SK-N-SH (cell line): Measurements from ENCODE around the gene SLC40A1.

Experiments
- EP300 ChIP-seq, 2 experiments: IDR thresholded peaks; 2 replicates each; pipeline versions ENCODE4 v1.4.0 to v1.6.1; 2012; ENCODE audit warnings: borderline replicate concordance in 1 of 2, low read depth in 1 of 2, low read length in 1 of 2
- EZH2phosphoT487 ChIP-seq: fragments of 200-600 bp; sonication (generic); IDR thresholded peaks from 2 replicates; pipeline ENCODE4 v1.6.1; 2017; ENCODE audit warnings: low read depth, mixed run types, mild to moderate bottlenecking, antibody characterized with exemption, moderate library complexity, borderline replicate concordance
- FOXJ3 ChIP-seq: sonication (generic); formaldehyde crosslinking; IDR thresholded peaks from 2 replicates; pipeline ENCODE4 v1.5.1; 2020; ENCODE audit warnings: mild to moderate bottlenecking, missing genetic modification reagents
- GABPA ChIP-seq: IDR thresholded peaks from 2 replicates; pipeline ENCODE4 v1.4.0; 2012; ENCODE audit warnings: low read depth, mild to moderate bottlenecking
- MAX ChIP-seq: IDR thresholded peaks from 2 replicates; pipeline ENCODE4 v1.4.0; 2012; ENCODE audit warnings: low read depth
- NFIC ChIP-seq: IDR thresholded peaks from 2 replicates; pipeline ENCODE4 v1.4.0; 2012; ENCODE audit warnings: borderline replicate concordance
- POLR2AphosphoS5 ChIP-seq: IDR thresholded peaks from 2 replicates; pipeline ENCODE4 v1.6.1; 2012; ENCODE audit warnings: low read depth, low read length
- SMC3 ChIP-seq: IDR thresholded peaks from 2 replicates; pipeline ENCODE4 v1.6.1; 2012; ENCODE audit warnings: low read depth, low read length, improper control_type of control experiment
- TAF1 ChIP-seq: IDR thresholded peaks from 2 replicates; pipeline ENCODE4 v1.6.1; 2012; ENCODE audit warnings: low read depth, mild to moderate bottlenecking, low read length, moderate library complexity, borderline replicate concordance
- TF ChIP-seq, protein P1 (sequence below): IDR thresholded peaks from 2 replicates; pipeline ENCODE4 v1.4.0; 2012; ENCODE audit warnings: low read depth, borderline replicate concordance
- TF ChIP-seq, protein P2 (sequence below): fragments of 200-600 bp; sonication (generic); IDR thresholded peaks from 2 replicates; pipeline ENCODE4 v1.6.1; 2017; ENCODE audit warnings: antibody characterized with exemption, mild to moderate bottlenecking, moderate library complexity
- TF ChIP-seq, protein P3 (sequence below): IDR thresholded peaks from 2 replicates; pipeline ENCODE4 v1.6.1; 2012; ENCODE audit warnings: mild to moderate bottlenecking, low read depth, low read length, moderate library complexity
- TF ChIP-seq, protein P4 (sequence below): fragments of 150-350 bp; IDR thresholded peaks from 2 replicates; pipeline ENCODE4 v1.6.1; 2017; ENCODE audit warnings: antibody characterized with exemption, low read length, low read depth, borderline replicate concordance
- TF ChIP-seq, protein P5 (sequence below): fragments of 150-350 bp; IDR thresholded peaks from 2 replicates; pipeline ENCODE4 v1.6.1; 2016; ENCODE audit warnings: mild to moderate bottlenecking, low read depth, low read length

- TF ChIP-seq TAF1: no peak
- TF ChIP-seq EZH2phosphoT487: no peak
- TF ChIP-seq, protein P1, sequence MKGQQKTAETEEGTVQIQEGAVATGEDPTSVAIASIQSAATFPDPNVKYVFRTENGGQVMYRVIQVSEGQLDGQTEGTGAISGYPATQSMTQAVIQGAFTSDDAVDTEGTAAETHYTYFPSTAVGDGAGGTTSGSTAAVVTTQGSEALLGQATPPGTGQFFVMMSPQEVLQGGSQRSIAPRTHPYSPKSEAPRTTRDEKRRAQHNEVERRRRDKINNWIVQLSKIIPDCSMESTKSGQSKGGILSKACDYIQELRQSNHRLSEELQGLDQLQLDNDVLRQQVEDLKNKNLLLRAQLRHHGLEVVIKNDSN: no peak
- TF ChIP-seq, protein P2, sequence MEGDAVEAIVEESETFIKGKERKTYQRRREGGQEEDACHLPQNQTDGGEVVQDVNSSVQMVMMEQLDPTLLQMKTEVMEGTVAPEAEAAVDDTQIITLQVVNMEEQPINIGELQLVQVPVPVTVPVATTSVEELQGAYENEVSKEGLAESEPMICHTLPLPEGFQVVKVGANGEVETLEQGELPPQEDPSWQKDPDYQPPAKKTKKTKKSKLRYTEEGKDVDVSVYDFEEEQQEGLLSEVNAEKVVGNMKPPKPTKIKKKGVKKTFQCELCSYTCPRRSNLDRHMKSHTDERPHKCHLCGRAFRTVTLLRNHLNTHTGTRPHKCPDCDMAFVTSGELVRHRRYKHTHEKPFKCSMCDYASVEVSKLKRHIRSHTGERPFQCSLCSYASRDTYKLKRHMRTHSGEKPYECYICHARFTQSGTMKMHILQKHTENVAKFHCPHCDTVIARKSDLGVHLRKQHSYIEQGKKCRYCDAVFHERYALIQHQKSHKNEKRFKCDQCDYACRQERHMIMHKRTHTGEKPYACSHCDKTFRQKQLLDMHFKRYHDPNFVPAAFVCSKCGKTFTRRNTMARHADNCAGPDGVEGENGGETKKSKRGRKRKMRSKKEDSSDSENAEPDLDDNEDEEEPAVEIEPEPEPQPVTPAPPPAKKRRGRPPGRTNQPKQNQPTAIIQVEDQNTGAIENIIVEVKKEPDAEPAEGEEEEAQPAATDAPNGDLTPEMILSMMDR: no peak
- TF ChIP-seq, protein P3, sequence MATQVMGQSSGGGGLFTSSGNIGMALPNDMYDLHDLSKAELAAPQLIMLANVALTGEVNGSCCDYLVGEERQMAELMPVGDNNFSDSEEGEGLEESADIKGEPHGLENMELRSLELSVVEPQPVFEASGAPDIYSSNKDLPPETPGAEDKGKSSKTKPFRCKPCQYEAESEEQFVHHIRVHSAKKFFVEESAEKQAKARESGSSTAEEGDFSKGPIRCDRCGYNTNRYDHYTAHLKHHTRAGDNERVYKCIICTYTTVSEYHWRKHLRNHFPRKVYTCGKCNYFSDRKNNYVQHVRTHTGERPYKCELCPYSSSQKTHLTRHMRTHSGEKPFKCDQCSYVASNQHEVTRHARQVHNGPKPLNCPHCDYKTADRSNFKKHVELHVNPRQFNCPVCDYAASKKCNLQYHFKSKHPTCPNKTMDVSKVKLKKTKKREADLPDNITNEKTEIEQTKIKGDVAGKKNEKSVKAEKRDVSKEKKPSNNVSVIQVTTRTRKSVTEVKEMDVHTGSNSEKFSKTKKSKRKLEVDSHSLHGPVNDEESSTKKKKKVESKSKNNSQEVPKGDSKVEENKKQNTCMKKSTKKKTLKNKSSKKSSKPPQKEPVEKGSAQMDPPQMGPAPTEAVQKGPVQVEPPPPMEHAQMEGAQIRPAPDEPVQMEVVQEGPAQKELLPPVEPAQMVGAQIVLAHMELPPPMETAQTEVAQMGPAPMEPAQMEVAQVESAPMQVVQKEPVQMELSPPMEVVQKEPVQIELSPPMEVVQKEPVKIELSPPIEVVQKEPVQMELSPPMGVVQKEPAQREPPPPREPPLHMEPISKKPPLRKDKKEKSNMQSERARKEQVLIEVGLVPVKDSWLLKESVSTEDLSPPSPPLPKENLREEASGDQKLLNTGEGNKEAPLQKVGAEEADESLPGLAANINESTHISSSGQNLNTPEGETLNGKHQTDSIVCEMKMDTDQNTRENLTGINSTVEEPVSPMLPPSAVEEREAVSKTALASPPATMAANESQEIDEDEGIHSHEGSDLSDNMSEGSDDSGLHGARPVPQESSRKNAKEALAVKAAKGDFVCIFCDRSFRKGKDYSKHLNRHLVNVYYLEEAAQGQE: no peak
- no peak for TF ChIP-seq SMC3
- no peak for TF ChIP-seq GABPA
- no peak for TF ChIP-seq POLR2AphosphoS5
- TF ChIP-seq, protein P4, sequence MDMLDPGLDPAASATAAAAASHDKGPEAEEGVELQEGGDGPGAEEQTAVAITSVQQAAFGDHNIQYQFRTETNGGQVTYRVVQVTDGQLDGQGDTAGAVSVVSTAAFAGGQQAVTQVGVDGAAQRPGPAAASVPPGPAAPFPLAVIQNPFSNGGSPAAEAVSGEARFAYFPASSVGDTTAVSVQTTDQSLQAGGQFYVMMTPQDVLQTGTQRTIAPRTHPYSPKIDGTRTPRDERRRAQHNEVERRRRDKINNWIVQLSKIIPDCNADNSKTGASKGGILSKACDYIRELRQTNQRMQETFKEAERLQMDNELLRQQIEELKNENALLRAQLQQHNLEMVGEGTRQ: no peak
- TF ChIP-seq FOXJ3 (CRISPR knock-in tag): no peak
- no peak for TF ChIP-seq MAX
- TF ChIP-seq, protein P5, sequence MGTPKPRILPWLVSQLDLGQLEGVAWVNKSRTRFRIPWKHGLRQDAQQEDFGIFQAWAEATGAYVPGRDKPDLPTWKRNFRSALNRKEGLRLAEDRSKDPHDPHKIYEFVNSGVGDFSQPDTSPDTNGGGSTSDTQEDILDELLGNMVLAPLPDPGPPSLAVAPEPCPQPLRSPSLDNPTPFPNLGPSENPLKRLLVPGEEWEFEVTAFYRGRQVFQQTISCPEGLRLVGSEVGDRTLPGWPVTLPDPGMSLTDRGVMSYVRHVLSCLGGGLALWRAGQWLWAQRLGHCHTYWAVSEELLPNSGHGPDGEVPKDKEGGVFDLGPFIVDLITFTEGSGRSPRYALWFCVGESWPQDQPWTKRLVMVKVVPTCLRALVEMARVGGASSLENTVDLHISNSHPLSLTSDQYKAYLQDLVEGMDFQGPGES: no peak
- no peak for TF ChIP-seq EP300 (IDR thresholded peaks at IDR 0.05; ENCODE audit: borderline replicate concordance in 1 of 2, low read depth in 1 of 2, low read length in 1 of 2)
- TF ChIP-seq NFIC: no peak
Measured at GRCh38 chr2:189561371-189562038, 19.1 kb downstream of the SLC40A1 start.
